ENCODE results near the gene HEPACAM. TPM values are rescaled to one million over a fixed set of nuclear protein-coding genes. Genes with fewer than 3 reads are reported as not detected.

HEPACAM gene
- total RNA-seq, 1 experiment from 2014 or later, result not detected

Other genes starting within 250 kb of the HEPACAM start
- 0.97 TPM in 1 of 2 replicates, not detected in the other for gene NRGN, start 196.1 kb downstream of the HEPACAM start, total RNA-seq (2014; rRNA removed; shearing (Covaris generic); ENCODE audit: low replicate concordance)
- gene VSIG2, start 183.8 kb downstream of the HEPACAM start, total RNA-seq (2014; rRNA removed; shearing (Covaris generic); ENCODE audit: low replicate concordance), result not detected in 2 replicates
- gene ESAM, start 173.8 kb downstream of the HEPACAM start, total RNA-seq (2014; rRNA removed; shearing (Covaris generic); ENCODE audit: low replicate concordance), result not detected in 2 replicates
- gene MSANTD2, start 135.6 kb downstream of the HEPACAM start, total RNA-seq (2014; rRNA removed; shearing (Covaris generic); ENCODE audit: low replicate concordance), result 5.2 and 7.6 TPM in 2 replicates
- gene ROBO3, start 70.6 kb downstream of the HEPACAM start, total RNA-seq (2014; rRNA removed; shearing (Covaris generic); ENCODE audit: low replicate concordance), result 6.6 and 13.8 TPM in 2 replicates
- not detected in 2 replicates for gene ROBO4, start 38.2 kb downstream of the HEPACAM start, total RNA-seq (2014; rRNA removed; shearing (Covaris generic); ENCODE audit: low replicate concordance)
- gene HEPN1, start 16.8 kb downstream of the HEPACAM start, total RNA-seq (2014; rRNA removed; shearing (Covaris generic); ENCODE audit: low replicate concordance), result not detected in 2 replicates
- 1.8 and 2.3 TPM in 2 replicates for gene CCDC15, start 18.2 kb upstream of the HEPACAM start, total RNA-seq (2014; rRNA removed; shearing (Covaris generic); ENCODE audit: low replicate concordance)
- gene SLC37A2, start 127.3 kb upstream of the HEPACAM start, total RNA-seq (2014; rRNA removed; shearing (Covaris generic); ENCODE audit: low replicate concordance), result 0.22 and 0.41 TPM in 2 replicates
- 23.2 and 46.9 TPM in 2 replicates for gene TMEM218, start 175.6 kb upstream of the HEPACAM start, total RNA-seq (2014; rRNA removed; shearing (Covaris generic); ENCODE audit: low replicate concordance)
- 0.18 and 1.5 TPM in 2 replicates for gene PKNOX2, start 228.7 kb upstream of the HEPACAM start, total RNA-seq (2014; rRNA removed; shearing (Covaris generic); ENCODE audit: low replicate concordance)